ENCODE data around the gene GYS2.

Gene GYS2

GRCh38 chr12:21627924-21628323 is 23.3 kb upstream of the GYS2 start:
- ChIA-PET CTCF (interaction anchor here (0.8 kb wide), 1 partner anchor 62 kb away, joined by 3 read pairs; no protein-coding TSS in a partner anchor), POLR2A (ENCODE audit: low non-redundant PET) (no interaction called here)
- no peak for TF ChIP-seq CTCF (conservative IDR thresholded peaks at IDR 0.05; ENCODE audit: low read depth)
- DNase-seq (ENCODE audit: low spot score) = no peak
- no peak overlapping the region for H3K27ac ChIP-seq

- no peak for DNase-seq (ENCODE audit: low spot score)
- ChIA-PET CTCF (no interaction called here), POLR2A (ENCODE audit: low non-redundant PET) (no interaction called here)
- no peak for TF ChIP-seq CTCF (conservative IDR thresholded peaks at IDR 0.05; ENCODE audit: low read depth)
- H3K27ac ChIP-seq = no peak overlapping the region
Measured at GRCh38 chr12:21618566-21618965, 13.9 kb upstream of the GYS2 start.

- ChIA-PET POLR2A (ENCODE audit: low non-redundant PET) (no interaction called here), CTCF (no interaction called here)
- TF ChIP-seq CTCF (conservative IDR thresholded peaks at IDR 0.05; ENCODE audit: low read depth) = no peak
- H3K27ac ChIP-seq = no peak overlapping the region
- no peak for DNase-seq (ENCODE audit: low spot score)
Measured at GRCh38 chr12:21617030-21617429, 12.4 kb upstream of the GYS2 start.

- H3K27ac ChIP-seq = no peak overlapping the region
- CTCF ChIA-PET = no interaction called here
- no peak for TF ChIP-seq CTCF (conservative IDR thresholded peaks at IDR 0.05; ENCODE audit: low read depth)
- no peak for DNase-seq (ENCODE audit: low spot score)
- POLR2A ChIA-PET (ENCODE audit: low non-redundant PET) = no interaction called here
Measured at GRCh38 chr12:21615431-21615830, 10.8 kb upstream of the GYS2 start.

- no peak overlapping the region for H3K27ac ChIP-seq
- CTCF ChIA-PET = no interaction called here
- no peak for DNase-seq (ENCODE audit: low spot score)
- POLR2A ChIA-PET (ENCODE audit: low non-redundant PET) = no interaction called here
- TF ChIP-seq CTCF (conservative IDR thresholded peaks at IDR 0.05; ENCODE audit: low read depth) = no peak
Measured at GRCh38 chr12:21614506-21614905, 9.9 kb upstream of the GYS2 start.

- DNase-seq (ENCODE audit: low spot score) = no peak
- ChIA-PET CTCF (interaction anchor here (1.0 kb wide), 1 partner anchor 122 kb away, joined by 3 read pairs; no protein-coding TSS in a partner anchor), POLR2A (ENCODE audit: low non-redundant PET) (no interaction called here)
- H3K27ac ChIP-seq = no peak overlapping the region
- TF ChIP-seq CTCF (conservative IDR thresholded peaks at IDR 0.05; ENCODE audit: low read depth) = peak; percentile 26
Measured at GRCh38 chr12:21613931-21614330, 9.3 kb upstream of the GYS2 start.

GRCh38 chr12:21608196-21608595 is 3.5 kb upstream of the GYS2 start:
- TF ChIP-seq CTCF (conservative IDR thresholded peaks at IDR 0.05; ENCODE audit: low read depth) = no peak
- H3K27ac ChIP-seq = no peak overlapping the region
- ChIA-PET POLR2A (ENCODE audit: low non-redundant PET) (no interaction called here), CTCF (interaction anchor here (0.6 kb wide), 1 partner anchor 55 kb away, joined by 4 read pairs; no protein-coding TSS in a partner anchor)
- no peak for DNase-seq (ENCODE audit: low spot score)
